H54 (cell line): ENCODE data around the gene DPEP2NB.
"Not testable (repeated sequence)": the region's sequence is repeated elsewhere in the genome, so short reads cannot be mapped to it uniquely, and the experiment has no call there.

Source experiments
- DNase-seq: peaks from one replicate; pipeline ENCODE4 v3.0.0; 2011; ENCODE audit warnings: low spot score, mixed read lengths; ENCODE audit not compliant: insufficient read length
- FAIRE-seq: peaks from 3 replicates; lab custom pipeline; 2011; peaks lifted over from hg19 to GRCh38; lab: Jason Lieb, UNC
- POLR2A ChIP-seq: IDR thresholded peaks from 2 replicates; pipeline ENCODE4 v1.6.1; 2011; ENCODE audit warnings: low read depth, mild to moderate bottlenecking, low read length

The DPEP2NB gene

DNA sequence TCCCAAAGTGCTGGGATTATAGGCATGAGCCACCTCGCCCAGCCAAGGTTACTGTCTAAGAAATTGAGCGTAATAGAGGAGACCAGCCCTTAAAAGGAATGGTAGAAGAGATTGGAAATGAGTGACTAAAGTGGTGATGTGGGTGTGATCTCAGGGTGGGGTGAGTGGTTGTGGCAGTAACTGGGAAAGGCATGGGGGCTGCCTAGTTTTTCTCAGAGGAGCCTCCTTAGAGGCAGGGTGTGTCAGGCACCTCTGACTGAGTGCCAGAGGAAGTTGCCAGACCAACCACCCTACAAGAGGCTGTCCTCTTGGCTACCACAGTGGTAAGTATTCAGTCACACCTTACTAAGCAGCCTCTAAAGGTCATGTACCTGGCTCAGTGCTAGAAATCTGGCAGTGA lies 16.2 kb upstream of the DPEP2NB start:
- TF ChIP-seq POLR2A = no peak
- FAIRE-seq = no peak
- no peak for DNase-seq

DNA sequence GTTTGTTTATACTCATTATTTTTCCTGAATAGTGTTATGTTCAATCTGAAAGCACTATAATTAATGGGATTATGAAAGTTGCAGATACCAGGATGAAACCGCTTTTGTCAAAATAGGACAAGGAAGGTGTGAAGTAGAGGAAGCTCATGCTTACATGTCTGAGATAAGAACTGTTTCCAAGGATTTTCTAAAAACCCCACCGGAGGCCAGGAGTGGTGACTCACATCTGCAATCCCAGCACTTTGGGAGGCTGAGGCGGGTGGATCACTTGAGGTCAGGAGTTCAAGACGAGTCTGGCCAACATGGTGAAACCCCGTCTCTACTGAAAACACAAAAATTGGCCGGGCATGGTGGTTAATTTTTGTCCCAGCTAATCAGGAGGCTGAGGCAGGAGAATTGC lies 14.4 kb upstream of the DPEP2NB start:
- not testable (repeated sequence) for DNase-seq, FAIRE-seq

- no peak for DNase-seq
- no peak for TF ChIP-seq POLR2A
- FAIRE-seq = no peak
Measured at GRCh38 chr16:68028996-68029395, 13.3 kb upstream of the DPEP2NB start.

GRCh38 chr16:68022728-68023537 lies 7.2 kb upstream of the DPEP2NB start, which contains the start of the genes DDX28 and DUS2:
DDX28 (minus strand) TSS chr16:68023232; CDS start chr16:68023202, 30 bp downstream.
DUS2 (plus strand) TSS chr16:68023284; CDS start chr16:68038024, 14,740 bp downstream.
- peak; percentile 61; the same call in 1 of the 2 replicates for TF ChIP-seq POLR2A
- no peak for FAIRE-seq
- peak; percentile 48 for DNase-seq

DNA sequence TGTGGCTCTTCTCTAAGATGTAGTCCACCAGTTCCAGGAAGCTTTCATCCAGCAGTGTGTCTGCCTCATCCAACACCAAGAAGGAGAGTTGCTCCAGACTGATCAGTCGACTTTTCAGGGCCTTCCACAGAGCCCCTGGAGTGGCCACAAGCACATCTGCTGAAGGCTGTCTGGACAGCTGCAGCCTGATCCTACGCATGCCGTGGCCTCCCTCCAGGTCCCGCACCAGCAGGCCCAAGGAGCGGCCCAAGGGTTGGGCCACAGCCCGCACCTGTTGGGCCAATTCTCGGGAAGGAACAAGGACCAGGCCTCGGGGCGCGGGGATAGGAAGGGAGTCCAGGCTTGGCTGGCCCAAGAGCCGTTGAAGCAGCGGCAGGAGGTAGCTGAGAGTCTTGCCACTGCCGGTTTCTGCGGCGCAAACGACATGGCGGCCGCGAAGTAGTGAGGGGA lies 6.6 kb upstream of the DPEP2NB start:
- no peak for TF ChIP-seq POLR2A
- DNase-seq (no peak), FAIRE-seq (no peak)

- no peak for TF ChIP-seq POLR2A
- DNase-seq = no peak
- no peak for FAIRE-seq
Measured at GRCh38 chr16:68021490-68021889, 5.8 kb upstream of the DPEP2NB start.

GRCh38 chr16:68019167-68019680 lies 3.5 kb upstream of the DPEP2NB start:
- DNase-seq = no peak
- no peak for FAIRE-seq
- TF ChIP-seq POLR2A = no peak

DNA sequence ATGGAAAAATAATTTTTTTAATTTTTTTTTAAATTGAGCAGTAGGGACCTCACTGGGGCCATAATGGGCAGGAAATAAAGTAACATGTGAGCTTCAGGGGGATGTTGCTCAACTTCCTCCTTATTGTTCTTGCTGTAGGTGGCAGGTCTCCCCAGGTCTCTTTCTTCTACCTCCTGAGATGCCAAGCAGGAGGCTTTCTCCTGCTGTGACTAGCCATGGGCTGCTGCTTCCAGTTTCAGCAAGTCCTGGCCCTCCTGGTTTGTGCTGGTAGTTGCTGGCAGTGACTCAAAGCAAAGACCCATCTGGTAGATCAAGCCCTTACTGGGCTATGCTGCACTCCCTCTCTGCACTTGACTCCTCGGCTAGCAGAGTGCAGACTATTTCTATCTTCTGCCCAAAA lies 2.3 kb downstream of the DPEP2NB start:
- TF ChIP-seq POLR2A = no peak

GRCh38 chr16:68009872-68010271 lies 5.8 kb downstream of the DPEP2NB start:
- FAIRE-seq, DNase-seq: not testable (repeated sequence)

More for the DNA sequence above, 2.3 kb downstream of the DPEP2NB start:
- FAIRE-seq (no peak), DNase-seq (no peak)

- no peak for TF ChIP-seq POLR2A
- FAIRE-seq (no peak), DNase-seq (no peak)
Measured at GRCh38 chr16:68009157-68009735, 6.5 kb downstream of the DPEP2NB start.

- no peak for DNase-seq
- TF ChIP-seq POLR2A = no peak
- FAIRE-seq = no peak
Measured at GRCh38 chr16:68005786-68006286, 9.9 kb downstream of the DPEP2NB start.

DNA sequence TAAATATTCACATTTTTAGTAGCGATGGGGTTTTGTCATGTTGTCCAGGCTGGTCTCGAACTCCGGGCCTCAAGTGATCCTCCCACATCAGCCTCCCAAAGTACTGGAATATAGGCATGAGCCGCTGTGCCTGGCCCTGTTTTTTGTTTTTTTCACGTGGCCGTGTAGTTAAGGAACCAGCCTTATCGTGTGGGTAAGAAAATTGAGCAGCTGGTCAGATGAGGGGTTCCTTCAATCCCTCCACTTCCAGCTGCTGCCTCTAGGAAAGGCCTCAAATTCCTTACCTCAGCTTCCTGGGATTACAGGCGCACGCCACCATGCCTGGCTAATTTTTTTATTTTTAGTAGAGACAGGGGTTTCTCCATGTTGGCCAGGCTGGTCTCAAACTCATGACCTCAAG lies 10.5 kb downstream of the DPEP2NB start:
- no peak for FAIRE-seq
- no peak for DNase-seq
- no peak for TF ChIP-seq POLR2A

GRCh38 chr16:68003031-68003430 lies 12.7 kb downstream of the DPEP2NB start:
- no peak for TF ChIP-seq POLR2A
- FAIRE-seq (no peak), DNase-seq (no peak)

GRCh38 chr16:68000450-68000849 lies 15.3 kb downstream of the DPEP2NB start:
- no peak for FAIRE-seq
- no peak for TF ChIP-seq POLR2A
- DNase-seq = no peak

- no peak for TF ChIP-seq POLR2A
- FAIRE-seq (no peak), DNase-seq (no peak)
Measured at GRCh38 chr16:67999985-68000384, 15.7 kb downstream of the DPEP2NB start.

- DNase-seq, FAIRE-seq: not testable (repeated sequence)
Measured at GRCh38 chr16:67998779-67999688, 16.7 kb downstream of the DPEP2NB start, which contains the start of gene DPEP2. DPEP2 (minus strand) TSS chr16:67999484; CDS start chr16:67993212, 6,272 bp downstream.

DNA sequence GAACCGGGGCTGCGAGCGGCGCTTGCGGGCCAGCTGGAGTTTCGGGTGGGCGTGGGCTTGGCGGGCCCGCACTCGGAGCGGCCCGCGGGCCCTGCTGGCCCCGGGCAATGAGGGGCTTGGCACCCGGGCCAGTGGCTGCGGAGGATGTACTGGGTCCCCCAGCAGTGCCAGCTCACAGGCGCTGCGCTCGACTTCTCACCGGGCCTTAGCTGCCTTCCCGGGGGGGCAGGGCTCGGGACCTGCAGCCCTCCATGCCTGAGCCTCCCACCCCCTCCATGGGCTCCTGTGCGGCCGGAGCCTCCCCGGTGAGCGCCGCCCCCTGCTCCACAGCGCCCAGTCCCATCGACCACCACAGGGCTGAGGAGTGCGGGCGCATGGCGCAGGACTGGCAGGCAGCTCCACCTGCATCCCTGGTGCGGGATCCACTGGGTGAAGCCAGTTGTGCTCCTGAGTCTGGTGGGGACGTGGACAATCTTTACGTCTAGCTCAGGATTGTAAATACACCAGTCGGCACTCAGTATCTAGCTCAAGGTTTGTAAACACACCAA lies 17.4 kb downstream of the DPEP2NB start:
- FAIRE-seq, DNase-seq: not testable (repeated sequence)
